HG03432 (cell line): Measurements from ENCODE around the gene PARPBP.
"Not testable (repeated sequence)": the region's sequence is repeated elsewhere in the genome, so short reads cannot be mapped to it uniquely, and the experiment has no call there.

Experiments
- ATAC-seq: cut with Tn5 transposase; IDR thresholded peaks from one replicate; pipeline ENCODE4 v1.9.1; 2021; ENCODE audit warnings: mild to moderate bottlenecking, moderate library complexity; ENCODE audit not compliant: unreplicated experiment

Gene PARPBP

GRCh38 chr12:102240859-102241258 is 120.9 kb downstream of the PARPBP start:
- not testable (repeated sequence) for ATAC-seq
